GM19395 (cell line): ENCODE data around the gene MIPEP.
"Not testable (repeated sequence)": the region's sequence is repeated elsewhere in the genome, so short reads cannot be mapped to it uniquely, and the experiment has no call there.

Experiments used
- ATAC-seq: cut with Tn5 transposase; IDR thresholded peaks from one replicate; pipeline ENCODE4 v1.9.1; 2021; ENCODE audit warnings: mild to moderate bottlenecking, moderate library complexity; ENCODE audit not compliant: unreplicated experiment

MIPEP gene

GRCh38 chr13:23778002-23778652 lies 111.1 kb downstream of the MIPEP start:
- ATAC-seq, result no peak

DNA sequence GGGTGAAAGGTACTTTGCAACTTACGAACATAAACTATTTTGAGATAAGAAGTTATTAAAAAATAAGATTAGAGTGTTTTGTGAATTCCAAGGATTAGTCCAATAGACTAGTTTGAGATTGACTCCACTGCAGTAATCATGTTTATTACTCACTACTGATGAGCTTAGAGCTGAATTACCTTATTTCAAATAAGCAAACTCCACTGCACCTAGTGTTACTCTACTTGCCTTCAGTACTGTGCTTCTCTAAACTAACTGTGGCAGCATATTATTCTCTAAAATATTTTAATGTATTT lies 111.7 kb downstream of the MIPEP start:
- peak; percentile 26 for ATAC-seq

GRCh38 chr13:23776698-23777574 lies 112.3 kb downstream of the MIPEP start:
- peak; percentile 98 for ATAC-seq

DNA sequence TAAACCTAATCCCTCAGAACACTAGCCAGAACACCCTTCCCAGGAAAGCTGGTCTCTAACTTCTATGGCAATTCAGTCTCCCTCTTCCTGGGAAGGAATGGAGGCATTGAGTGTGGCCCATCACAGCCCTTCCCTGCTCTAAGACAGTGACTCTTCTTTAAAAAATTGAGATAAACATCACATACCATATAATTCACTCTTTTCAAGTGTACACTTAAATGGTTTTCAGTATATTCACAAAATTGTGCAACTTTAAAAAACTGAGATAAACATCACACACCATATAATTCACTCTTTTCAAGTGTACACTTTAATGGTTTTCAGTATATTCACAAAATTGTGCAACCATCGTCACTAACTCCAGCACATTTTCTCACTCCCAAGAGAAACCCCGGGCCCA lies 116.5 kb downstream of the MIPEP start:
- ATAC-seq, result no peak

- ATAC-seq, result peak; percentile 10
These were observed 117.2 kb downstream of the MIPEP start for GRCh38 chr13:23771956-23772355.

- peak; percentile 88 for ATAC-seq
These were observed 117.6 kb downstream of the MIPEP start for GRCh38 chr13:23771552-23771951.

DNA sequence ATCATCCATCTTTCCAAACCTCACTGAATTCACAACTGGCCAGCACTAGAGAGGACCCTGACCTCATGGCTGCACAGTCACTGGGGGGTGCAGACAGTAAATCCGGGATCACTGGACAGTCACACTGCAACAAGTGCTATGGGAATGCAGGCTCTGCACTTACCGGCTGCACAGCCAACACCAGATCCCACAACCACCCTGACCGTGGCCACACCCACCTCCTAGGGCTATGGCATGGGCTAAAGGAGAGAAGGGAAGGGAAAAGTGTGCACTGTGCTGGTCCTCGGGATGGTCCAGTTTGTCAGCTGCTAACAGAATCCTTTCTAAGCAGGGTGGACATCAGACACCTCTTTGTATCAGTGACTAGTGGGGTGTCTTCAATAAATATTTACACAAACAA lies 118.2 kb downstream of the MIPEP start:
- ATAC-seq, result no peak

DNA sequence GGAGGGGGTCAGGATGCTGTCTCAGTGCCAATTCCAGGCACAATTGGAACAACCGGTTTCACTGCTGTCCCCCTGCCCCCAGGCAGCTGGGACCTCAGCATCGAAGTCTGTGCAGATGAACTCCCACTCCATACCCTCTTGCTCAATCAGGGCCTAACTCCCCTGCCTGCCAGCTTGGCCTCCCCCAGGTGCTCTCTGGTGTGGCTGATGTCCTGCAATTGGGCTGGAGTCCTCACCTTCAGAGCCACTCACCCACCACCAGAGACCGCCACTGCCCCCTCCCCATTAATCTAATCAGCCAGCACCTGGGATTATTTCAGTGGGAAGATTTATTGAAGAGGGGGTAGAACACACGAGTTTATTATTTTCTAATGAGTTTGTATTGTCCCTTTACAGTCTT lies 118.8 kb downstream of the MIPEP start:
- no peak for ATAC-seq

- ATAC-seq, result no peak
These were observed 119.8 kb downstream of the MIPEP start for GRCh38 chr13:23769401-23769800.

DNA sequence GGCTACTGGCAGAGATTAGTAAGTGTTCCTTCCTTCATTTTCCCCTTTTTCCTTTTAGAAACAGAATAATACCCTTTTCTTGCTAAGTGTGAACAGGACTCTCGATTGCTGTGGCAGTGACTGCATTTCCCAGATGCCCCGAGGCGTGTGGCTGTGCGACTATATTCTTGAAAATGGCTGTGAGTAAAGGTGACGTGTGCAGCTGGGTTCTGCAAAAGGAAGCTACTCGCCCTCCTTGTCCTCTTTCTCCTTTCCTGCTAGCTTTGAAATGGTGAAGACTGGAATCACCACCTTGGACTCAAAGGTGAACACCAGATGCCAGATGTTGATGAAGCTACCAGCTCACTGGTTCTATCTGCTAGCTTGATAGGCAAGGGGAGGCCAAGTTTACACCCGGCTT lies 121.4 kb downstream of the MIPEP start:
- no peak for ATAC-seq

GRCh38 chr13:23766939-23767338 lies 122.3 kb downstream of the MIPEP start:
- no peak for ATAC-seq

DNA sequence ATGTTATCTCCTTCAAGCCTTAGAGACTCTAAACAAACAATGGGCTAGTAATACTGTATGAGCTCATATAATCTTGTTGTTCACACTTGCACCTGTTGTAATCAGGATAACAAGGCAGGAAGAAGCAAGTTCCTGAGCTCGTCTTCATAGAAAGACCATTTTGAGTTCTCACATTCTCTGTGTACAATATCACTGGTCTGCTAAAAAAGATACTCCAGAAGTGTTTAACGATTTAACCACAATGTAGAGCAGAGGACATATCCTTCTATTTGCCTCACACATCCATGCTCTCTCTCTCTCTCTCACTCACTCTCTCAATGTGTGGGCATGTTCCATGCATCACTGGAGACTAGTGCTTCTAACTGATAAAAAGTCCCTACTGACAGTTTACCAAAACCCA lies 122.9 kb downstream of the MIPEP start:
- no peak for ATAC-seq

DNA sequence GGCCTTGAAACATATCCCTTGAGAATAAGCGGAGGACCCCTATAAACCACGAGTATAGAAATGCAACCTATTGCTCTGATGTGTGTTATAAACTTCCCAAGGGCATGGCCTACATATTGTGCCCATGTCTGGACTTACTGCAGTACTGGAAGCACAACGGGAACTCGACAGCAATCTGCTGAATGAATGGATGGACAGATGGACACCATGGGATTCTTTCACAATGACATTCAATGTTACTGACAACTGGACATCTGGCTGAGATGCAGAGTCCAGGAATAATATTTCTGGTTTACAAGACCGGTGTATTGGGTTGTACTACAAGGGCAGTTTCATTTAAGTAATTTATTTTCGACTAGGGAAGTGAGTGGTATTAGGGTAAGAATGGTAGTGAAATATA lies 123.7 kb downstream of the MIPEP start:
- ATAC-seq, result no peak

DNA sequence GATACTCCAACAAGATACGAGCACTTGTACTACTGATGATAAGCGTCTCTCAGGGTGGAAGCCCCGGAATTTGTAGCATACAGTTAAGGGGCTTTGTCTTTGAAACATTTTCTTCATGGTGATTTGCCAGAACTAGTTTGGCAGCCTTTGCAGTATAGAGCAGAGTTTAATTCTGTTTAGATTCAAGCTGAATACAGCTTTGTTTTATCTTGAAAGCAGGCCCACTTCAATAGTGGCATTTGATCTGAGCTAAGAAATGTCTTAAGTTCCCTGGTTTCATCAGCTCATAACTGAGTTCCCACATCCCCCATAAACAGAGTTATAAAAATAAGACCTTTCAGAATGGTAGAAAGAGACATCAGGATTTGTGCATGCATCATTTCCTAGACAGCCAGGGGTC lies 125.9 kb downstream of the MIPEP start:
- ATAC-seq, result no peak

DNA sequence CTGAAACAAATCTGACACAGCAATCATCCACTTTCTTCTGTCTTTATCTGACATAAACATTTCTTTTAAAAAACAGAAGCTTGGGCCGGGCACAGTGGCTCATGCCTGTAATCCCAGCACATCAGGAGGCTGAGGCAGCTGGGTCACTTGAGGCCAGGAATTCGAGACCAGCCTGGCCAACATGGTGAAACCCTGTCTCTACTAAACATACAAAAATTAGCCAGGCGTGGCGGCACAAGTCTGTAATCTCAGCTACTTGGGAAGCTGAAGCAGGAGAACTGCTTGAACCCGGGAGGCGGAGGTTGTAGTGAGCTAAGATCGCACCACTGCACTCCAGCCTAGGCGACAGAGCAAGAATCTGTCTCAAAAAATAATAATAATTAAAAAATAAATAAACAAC lies 127.4 kb downstream of the MIPEP start:
- ATAC-seq, result not testable (repeated sequence)

GRCh38 chr13:23760000-23760399 lies 129.2 kb downstream of the MIPEP start:
- no peak for ATAC-seq

- no peak for ATAC-seq
These were observed 130.2 kb downstream of the MIPEP start for GRCh38 chr13:23758798-23759527.

GRCh38 chr13:23754997-23755396 lies 134.2 kb downstream of the MIPEP start:
- no peak for ATAC-seq

GRCh38 chr13:23754506-23754905 lies 134.7 kb downstream of the MIPEP start:
- ATAC-seq, result no peak

DNA sequence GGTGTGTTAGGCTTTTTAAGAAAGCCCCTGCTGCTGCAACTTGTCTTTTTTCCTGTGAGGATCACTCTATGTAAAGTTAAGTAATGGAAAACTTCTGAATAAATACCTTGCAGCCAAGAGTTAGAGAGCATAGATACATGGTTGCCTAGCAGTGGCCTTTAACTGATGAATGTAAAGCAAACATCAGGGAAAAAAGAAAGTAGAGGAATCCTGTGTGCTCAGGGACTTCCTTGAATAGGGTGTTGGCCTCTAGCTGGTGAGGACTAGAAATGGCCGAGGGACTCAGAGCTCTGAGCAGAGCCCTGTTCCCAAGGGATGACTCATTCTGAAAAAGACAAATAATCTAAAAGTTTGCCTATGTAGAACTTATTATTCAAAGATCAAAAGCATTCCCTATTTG lies 135.7 kb downstream of the MIPEP start:
- no peak for ATAC-seq

DNA sequence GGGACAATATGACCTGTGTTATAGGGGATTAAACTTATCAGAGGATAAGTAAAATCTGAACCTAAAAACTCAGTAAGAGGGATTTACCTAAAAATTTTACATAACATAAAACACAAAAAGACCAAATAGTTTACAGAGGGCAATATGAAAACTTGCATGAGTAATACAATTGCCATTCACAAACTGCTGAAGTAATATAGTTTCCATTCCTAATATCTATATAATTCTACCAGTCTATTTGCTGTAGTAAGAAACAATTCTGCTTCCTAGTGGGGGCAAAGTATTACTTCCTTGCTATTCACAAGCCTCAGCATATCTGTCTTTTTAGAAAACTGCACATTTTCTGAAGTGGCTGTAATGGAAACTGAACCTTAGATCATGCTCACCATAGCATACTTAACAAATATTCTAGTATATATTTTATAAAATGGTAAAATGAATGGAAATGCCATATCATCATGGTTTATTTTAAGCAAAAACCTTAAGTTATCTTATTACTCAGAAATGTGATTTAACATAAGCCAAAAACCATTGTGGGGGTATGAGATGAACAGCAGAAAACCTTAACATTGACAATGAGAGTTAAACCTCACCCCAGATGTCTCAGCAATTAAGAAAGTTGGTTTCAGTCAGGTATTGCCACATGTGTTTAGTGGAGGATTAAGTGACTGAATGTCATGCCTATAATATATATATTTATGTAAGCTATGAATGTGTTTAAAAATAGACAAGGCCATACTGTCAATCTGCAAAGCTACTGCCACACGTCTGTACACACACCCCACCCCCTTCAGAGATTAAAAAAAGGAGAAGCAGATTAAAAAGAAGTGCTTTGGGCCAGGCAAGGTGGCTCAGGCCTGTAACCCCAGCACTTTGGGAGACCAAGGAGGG lies 136.8 kb downstream of the MIPEP start:
- peak; percentile 78 for ATAC-seq
